M059J (cell line): Measurements from ENCODE around the gene PI16. TPM values are rescaled to one million over a fixed set of nuclear protein-coding genes. Genes with fewer than 3 reads are reported as not detected.
"Not testable (repeated sequence)": the region's sequence is repeated elsewhere in the genome, so short reads cannot be mapped to it uniquely, and the experiment has no call there.

ENCODE experiments used
- DNase-seq: peaks from one replicate; pipeline ENCODE4 v3.0.0-alpha.2; 2012; ENCODE audit warnings: low read depth
- total RNA-seq: library from RNA; depleted of rRNA; stranded (reverse); fragments of >200 nt; shearing (Covaris generic); gene quantifications from 2 replicates; pipeline ENCODE4 v1.2.3, GENCODE V29; 2014

Gene PI16
- total RNA-seq, 1 experiment from 2014 or later, result not detected

GRCh38 chr6:36975231-36976006, 20.9 kb downstream of the PI16 start:
- no peak for DNase-seq

GRCh38 chr6:36976007-36976264, 21.4 kb downstream of the PI16 start:
- DNase-seq, result no peak

DNA sequence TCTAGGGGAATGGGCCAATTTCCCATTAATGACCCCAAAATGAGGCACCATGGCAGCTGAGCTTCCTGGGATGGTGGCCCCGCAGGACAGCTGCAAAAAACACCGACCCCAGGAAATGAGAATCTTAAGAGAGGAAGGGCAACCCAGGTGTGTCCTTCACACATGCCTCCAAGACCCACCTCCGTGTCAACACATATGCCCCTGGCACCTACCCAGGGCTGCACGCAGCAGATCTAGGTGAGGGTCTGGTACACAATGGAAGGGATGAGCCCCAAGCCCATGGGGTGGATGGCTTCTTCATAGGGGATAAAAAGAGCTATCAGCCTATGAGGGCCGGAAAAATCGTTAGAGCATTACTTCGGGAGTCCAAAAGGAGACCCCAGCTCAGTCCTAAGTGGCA, 22.0 kb downstream of the PI16 start:
- no peak for DNase-seq

DNA sequence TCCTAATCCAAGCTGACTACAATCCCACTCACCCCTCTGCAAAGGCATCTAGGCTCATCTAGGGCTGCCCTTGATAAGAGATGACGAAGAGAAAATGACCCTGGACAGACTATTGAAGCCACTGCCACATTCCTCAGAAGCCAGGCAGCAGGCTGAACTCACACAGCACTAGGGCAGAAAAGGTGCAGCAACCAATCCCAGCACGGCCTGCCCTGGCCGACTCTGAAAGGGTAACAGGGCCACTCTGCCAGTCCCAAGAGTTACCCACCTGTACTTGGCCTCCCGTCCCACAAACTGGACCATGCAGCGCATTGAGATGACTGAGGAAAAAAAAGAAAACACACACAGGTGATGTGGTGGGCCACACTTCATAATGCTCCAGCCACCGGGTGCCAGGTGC, 22.4 kb downstream of the PI16 start:
- DNase-seq, result no peak

DNA sequence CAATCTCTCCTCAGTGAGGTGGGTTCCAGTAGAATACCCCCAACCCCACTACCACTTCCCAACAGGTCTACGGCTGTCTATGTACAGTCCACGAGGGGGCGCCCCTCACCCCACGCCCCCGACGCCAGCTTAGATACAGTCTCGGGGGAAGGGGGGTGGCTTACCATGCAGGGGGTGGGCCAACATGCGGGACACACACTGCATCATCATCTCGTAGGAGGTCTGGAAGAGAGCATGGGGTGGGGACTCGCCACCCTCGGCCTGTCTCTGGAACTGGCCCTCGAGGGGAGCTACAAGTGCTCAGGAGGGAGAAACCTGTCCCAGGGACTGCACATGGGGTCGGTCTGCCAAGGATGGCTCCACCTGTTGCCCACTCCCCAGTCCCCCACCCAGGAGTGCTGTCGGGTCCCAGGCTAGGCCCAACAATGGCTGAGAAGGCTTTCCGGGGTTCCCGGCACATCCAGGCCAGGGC, 23.0 kb downstream of the PI16 start:
- no peak for DNase-seq

GRCh38 chr6:36978421-36979346, 24.1 kb downstream of the PI16 start:
- no peak for DNase-seq

DNA sequence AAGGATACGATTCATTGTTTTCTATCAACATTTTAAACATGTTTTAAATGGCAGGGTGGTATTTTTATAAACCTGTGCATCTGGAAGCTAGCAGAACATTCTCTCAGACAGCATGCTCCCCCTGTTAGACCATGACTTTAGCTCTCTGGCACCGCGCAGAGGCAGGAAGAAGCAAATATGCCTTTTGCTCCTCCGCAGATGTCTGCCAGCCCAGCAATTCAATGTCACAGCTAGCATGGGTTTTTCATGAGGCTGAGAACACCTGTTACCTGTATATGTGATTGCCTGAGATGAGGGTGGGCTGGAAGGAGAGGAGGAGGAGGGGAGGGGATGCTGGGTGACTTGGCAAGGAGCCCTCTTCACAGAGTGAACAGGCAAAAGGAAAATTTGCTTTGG, 24.8 kb downstream of the PI16 start:
- no peak for DNase-seq

DNA sequence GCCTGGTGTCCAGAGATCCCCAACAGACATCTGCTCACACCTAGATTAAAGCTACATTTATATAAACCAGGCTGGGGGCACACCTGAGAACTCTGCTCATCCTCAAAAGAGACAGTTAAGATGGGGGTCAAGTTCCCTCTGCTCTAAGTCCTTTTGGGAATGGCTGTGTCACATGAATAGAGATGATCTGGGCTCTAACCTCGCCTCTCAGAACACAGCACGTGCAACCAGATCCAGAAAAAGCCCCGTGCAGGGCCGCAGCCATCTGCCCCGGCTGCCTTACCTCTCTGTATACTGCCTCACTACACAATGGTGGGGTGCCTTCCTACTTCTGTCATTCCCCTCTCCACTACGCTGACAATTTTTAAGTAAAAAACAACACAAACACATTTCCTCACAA, 25.6 kb downstream of the PI16 start:
- DNase-seq, result no peak

DNA sequence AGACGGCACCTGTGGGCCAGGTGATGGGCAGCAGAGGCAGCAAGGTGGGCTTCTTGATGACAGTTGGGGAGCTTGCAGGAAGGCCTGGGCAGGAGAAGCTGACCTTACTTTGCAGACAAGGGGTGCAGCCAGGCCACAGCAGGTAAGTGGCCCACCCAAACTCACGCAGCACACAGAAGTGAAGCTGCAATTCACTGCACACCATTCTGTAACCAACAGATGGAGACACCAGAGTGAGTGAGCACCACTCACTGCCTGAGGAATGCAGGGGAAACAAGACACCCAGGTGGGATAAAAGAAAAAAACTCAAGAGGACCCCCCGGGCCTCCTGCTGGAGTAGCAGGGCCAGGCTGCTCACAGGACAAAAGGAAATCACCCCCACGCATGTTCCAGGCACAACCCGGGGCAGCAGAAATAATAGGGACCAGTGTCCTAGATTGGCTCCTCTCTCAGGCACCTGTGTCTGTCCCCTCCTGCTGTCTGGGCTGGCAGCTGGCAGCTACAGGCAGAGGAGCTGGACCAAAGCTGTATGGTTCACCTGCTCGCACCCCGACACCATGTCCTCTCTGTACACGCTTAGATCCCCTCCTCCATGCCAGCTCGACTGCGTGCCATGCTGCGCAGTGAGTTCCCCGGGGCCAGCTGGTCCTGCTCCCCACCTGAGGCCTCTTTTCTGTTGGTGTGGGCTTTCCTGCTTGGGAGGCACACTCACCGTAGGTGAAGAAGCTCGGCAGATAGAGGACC, 26.5 kb downstream of the PI16 start:
- no peak for DNase-seq

- no peak for DNase-seq
Measured at GRCh38 chr6:36983538-36983937, 29.0 kb downstream of the PI16 start.

- peak; percentile 85 for DNase-seq
Measured at GRCh38 chr6:36984581-36985416, 30.3 kb downstream of the PI16 start.

DNA sequence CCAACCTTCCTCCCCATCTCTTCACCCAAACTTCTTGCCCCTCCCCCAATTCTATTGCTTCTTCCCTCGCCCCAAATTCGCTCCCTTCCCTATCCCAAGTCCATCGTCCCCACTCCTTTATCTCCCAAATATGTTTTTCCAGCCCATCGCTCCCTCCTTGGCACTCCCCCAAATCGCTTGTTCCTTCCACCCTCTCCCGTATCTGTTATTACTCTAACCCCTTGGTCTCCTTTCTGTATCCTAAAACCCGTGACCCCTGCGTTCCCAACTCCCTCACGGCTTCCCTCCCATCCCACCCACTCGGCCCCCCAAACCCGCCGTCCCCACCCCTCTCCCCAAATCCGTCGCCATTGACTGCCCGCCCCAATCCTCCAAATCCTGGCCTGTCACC, 30.9 kb downstream of the PI16 start:
- peak; percentile 38 for DNase-seq

GRCh38 chr6:36985808-36986703, 31.5 kb downstream of the PI16 start, which contains the start of gene MTCH1:
TSS of gene MTCH1 (minus strand) at chr6:36986196. CDS start at chr6:36986173, 23 bp downstream.
- peak; percentile 90 for DNase-seq

DNA sequence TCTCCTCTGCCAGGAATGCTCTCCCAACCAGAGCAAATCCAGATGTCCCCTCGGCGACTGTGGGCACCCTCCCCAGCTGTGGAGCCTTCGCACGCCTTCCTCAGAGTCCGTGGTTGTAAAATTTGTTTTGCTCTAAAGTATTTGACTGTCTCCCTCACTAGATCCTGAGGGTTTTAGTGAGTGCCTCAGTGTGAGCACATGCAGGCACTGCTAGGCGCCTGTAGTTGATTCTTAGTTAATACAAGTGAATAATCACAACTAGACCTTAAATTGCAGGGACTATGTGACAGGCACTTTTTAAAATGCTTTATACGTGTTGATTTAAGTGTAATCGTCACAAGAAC, 32.1 kb downstream of the PI16 start:
- DNase-seq, result no peak

DNA sequence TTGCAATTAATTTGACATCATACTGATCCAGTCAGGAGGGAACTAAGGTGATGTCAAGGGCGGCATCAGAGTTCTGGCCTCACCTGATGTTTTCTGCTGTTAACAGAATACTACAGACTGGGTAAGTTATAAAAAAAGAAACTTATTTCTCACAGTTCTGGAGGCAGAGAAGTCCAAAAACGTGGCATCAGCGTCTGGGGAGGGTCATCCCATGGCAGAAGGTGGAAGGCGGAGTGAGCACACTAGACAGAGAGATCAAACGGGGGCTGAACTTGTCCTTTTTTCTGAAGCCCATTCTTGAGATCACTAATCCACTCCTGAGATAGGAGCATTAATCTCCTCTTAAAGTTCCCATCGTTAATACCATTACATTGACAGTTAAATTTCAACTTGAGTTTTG, 34.7 kb downstream of the PI16 start:
- no peak for DNase-seq

- not testable (repeated sequence) for DNase-seq
Measured at GRCh38 chr6:36990401-36990800, 35.9 kb downstream of the PI16 start.

- no peak for DNase-seq
Measured at GRCh38 chr6:36997811-36998722, 43.5 kb downstream of the PI16 start.

DNA sequence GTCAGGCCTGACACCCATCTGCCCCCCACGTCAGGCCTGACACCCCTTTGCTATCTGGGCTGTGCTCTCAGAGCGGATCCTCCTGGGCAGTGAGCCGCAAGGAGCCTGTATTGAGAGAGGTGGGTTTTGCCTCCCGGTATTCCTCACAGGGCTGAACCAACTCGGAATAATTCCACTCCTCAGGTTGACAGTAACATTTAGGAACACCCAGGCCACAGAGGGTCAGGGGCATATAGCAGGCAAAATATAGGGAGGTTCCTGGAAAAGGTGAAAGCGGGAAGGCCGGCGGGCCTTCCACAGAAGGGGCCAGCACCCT, 44.1 kb downstream of the PI16 start:
- no peak for DNase-seq

GRCh38 chr6:36999061-36999750, 44.7 kb downstream of the PI16 start:
- no peak for DNase-seq
